GOT3 (cell line): ENCODE measurements around the gene TMEM229B.

Experiments used
- DNase-seq: peaks from one replicate; lab custom pipeline; 2025; ENCODE audit warnings: mixed read lengths; lab: John Stamatoyannopoulos, UW

The TMEM229B gene

GRCh38 chr14:67487937-67488893, at the start of gene TMEM229B:
TMEM229B (minus strand) TSS chr14:67488721; CDS start chr14:67473923, 14,798 bp downstream.
- no peak for DNase-seq

- DNase-seq, result no peak
Measured at GRCh38 chr14:67537736-67538135, 49.2 kb upstream of the TMEM229B start.

- no peak for DNase-seq
Measured at GRCh38 chr14:67536087-67536486, 47.6 kb upstream of the TMEM229B start.

- no peak for DNase-seq
Measured at GRCh38 chr14:67533754-67534085, 45.2 kb upstream of the TMEM229B start.

GRCh38 chr14:67532998-67533753, 44.7 kb upstream of the TMEM229B start, which contains the start of gene PLEKHH1:
PLEKHH1 (plus strand) TSS chr14:67533290; CDS start chr14:67541868, 8,578 bp downstream.
- no peak for DNase-seq

GRCh38 chr14:67532606-67532997, 44.1 kb upstream of the TMEM229B start:
- no peak for DNase-seq

- DNase-seq, result no peak
Measured at GRCh38 chr14:67529947-67530935, 41.7 kb upstream of the TMEM229B start.

GRCh38 chr14:67528276-67528675, 39.8 kb upstream of the TMEM229B start:
- DNase-seq, result no peak

- DNase-seq, result no peak
Measured at GRCh38 chr14:67527756-67528155, 39.2 kb upstream of the TMEM229B start.

- no peak for DNase-seq
Measured at GRCh38 chr14:67526676-67527459, 38.3 kb upstream of the TMEM229B start.

- no peak for DNase-seq
Measured at GRCh38 chr14:67526181-67526580, 37.7 kb upstream of the TMEM229B start.

- DNase-seq, result no peak
Measured at GRCh38 chr14:67525389-67525788, 36.9 kb upstream of the TMEM229B start.

- no peak for DNase-seq
Measured at GRCh38 chr14:67524634-67524963, 36.1 kb upstream of the TMEM229B start.

- no peak for DNase-seq
Measured at GRCh38 chr14:67523764-67524633, 35.5 kb upstream of the TMEM229B start.

- no peak for DNase-seq
Measured at GRCh38 chr14:67522270-67522669, 33.7 kb upstream of the TMEM229B start.

GRCh38 chr14:67520482-67520881, 32.0 kb upstream of the TMEM229B start:
- DNase-seq, result no peak

GRCh38 chr14:67519406-67519805, 30.9 kb upstream of the TMEM229B start:
- DNase-seq, result no peak

- no peak for DNase-seq
Measured at GRCh38 chr14:67517083-67517482, 28.6 kb upstream of the TMEM229B start.

GRCh38 chr14:67516676-67517075, 28.2 kb upstream of the TMEM229B start:
- no peak for DNase-seq
